Neuron (in vitro differentiated cells): ENCODE measurements around the gene EXOSC5.

Experiments
- H2AFZ ChIP-seq: one replicate; pipeline ENCODE4 v1.6.1; 2013; ENCODE audit warnings: low read depth, mild to moderate bottlenecking, inconsistent platforms, low read length, moderate library complexity
- H3K27me3 ChIP-seq: one replicate; pipeline ENCODE4 v1.6.1; 2013; ENCODE audit warnings: low read length; ENCODE audit not compliant: insufficient read depth
- H3K36me3 ChIP-seq: one replicate; pipeline ENCODE4 v1.6.1; 2013; ENCODE audit warnings: low read length; ENCODE audit not compliant: insufficient read depth
- H3K4me1 ChIP-seq: one replicate; pipeline ENCODE4 v1.6.1; 2013; ENCODE audit warnings: low read length; ENCODE audit not compliant: insufficient read depth
- H3K4me3 ChIP-seq: 2 replicates; pipeline ENCODE4 v1.5.1; 2013; ENCODE audit warnings: mild to moderate bottlenecking, low read length, moderate library complexity
- H3K9me3 ChIP-seq: one replicate; pipeline ENCODE4 v1.6.1; 2013; ENCODE audit warnings: low read length

Gene EXOSC5

GRCh38 chr19:41433171-41433570 is 36.0 kb upstream of the EXOSC5 start:
- Histone ChIP-seq H3K4me3 (no peak overlapping the region), H3K4me1 (peaks cover 3% of the 10 kb centered on the region), H3K36me3 (peaks cover 34% of the 10 kb centered on the region), H3K9me3 (no peaks in the 10 kb centered on the region), H3K27me3 (no peaks in the 10 kb centered on the region), H2AFZ (no peak overlapping the region)

- H3K4me1 ChIP-seq, result peaks cover 16% of the 10 kb centered on the region
- peaks cover 27% of the 10 kb centered on the region for H3K36me3 ChIP-seq
- H3K4me3 ChIP-seq, result no peak overlapping the region
- H3K9me3 ChIP-seq, result no peaks in the 10 kb centered on the region
- H3K27me3 ChIP-seq, result no peaks in the 10 kb centered on the region
- no peak overlapping the region for H2AFZ ChIP-seq
These were observed 34.5 kb upstream of the EXOSC5 start for GRCh38 chr19:41431426-41432386.

GRCh38 chr19:41430922-41431321 is 33.8 kb upstream of the EXOSC5 start:
- H3K4me3 ChIP-seq, result no peak overlapping the region
- H2AFZ ChIP-seq, result no peak overlapping the region
- H3K4me1 ChIP-seq, result peaks cover 20% of the 10 kb centered on the region
- H3K36me3 ChIP-seq, result peaks cover 27% of the 10 kb centered on the region
- no peaks in the 10 kb centered on the region for H3K9me3 ChIP-seq
- H3K27me3 ChIP-seq, result no peaks in the 10 kb centered on the region

GRCh38 chr19:41428481-41428859 is 31.3 kb upstream of the EXOSC5 start:
- Histone ChIP-seq H3K27me3 (no peaks in the 10 kb centered on the region), H2AFZ (no peak overlapping the region), H3K4me1 (peaks cover 20% of the 10 kb centered on the region), H3K9me3 (no peaks in the 10 kb centered on the region), H3K4me3 (no peak overlapping the region), H3K36me3 (peaks cover 40% of the 10 kb centered on the region)

- no peak overlapping the region for H3K4me3 ChIP-seq
These were observed 30.7 kb upstream of the EXOSC5 start for GRCh38 chr19:41427647-41428480.

GRCh38 chr19:41426952-41427646 is 29.9 kb upstream of the EXOSC5 start, which contains the start of gene B3GNT8:
Gene B3GNT8 (minus strand): TSS chr19:41427374. CDS start chr19:41426778, 596 bp downstream.
- H3K9me3 ChIP-seq, result no peaks in the 10 kb centered on the region
- H3K36me3 ChIP-seq, result peaks cover 39% of the 10 kb centered on the region
- peaks cover 20% of the 10 kb centered on the region for H3K4me1 ChIP-seq
- no peaks in the 10 kb centered on the region for H3K27me3 ChIP-seq
- peak within 1 kb of the TSS; percentile 47 for H3K4me3 ChIP-seq
- no peak within 1 kb of the TSS for H2AFZ ChIP-seq

More at GRCh38 chr19:41427647-41428480, 30.7 kb upstream of the EXOSC5 start:
- Histone ChIP-seq H3K9me3 (no peaks in the 10 kb centered on the region), H3K4me1 (peaks cover 20% of the 10 kb centered on the region), H3K27me3 (no peaks in the 10 kb centered on the region), H3K36me3 (peaks cover 38% of the 10 kb centered on the region), H2AFZ (no peak overlapping the region)

GRCh38 chr19:41426116-41426841 is 29.1 kb upstream of the EXOSC5 start:
- Histone ChIP-seq H3K9me3 (no peaks in the 10 kb centered on the region), H3K4me1 (peaks cover 20% of the 10 kb centered on the region), H3K36me3 (peaks cover 40% of the 10 kb centered on the region), H3K4me3 (peak overlapping the region; percentile 47), H2AFZ (no peak overlapping the region), H3K27me3 (no peaks in the 10 kb centered on the region)

- no peak overlapping the region for H3K4me3 ChIP-seq
- no peaks in the 10 kb centered on the region for H3K27me3 ChIP-seq
- H3K4me1 ChIP-seq, result peaks cover 20% of the 10 kb centered on the region
- H3K36me3 ChIP-seq, result peaks cover 40% of the 10 kb centered on the region
- no peak overlapping the region for H2AFZ ChIP-seq
- no peaks in the 10 kb centered on the region for H3K9me3 ChIP-seq
These were observed 28.3 kb upstream of the EXOSC5 start for GRCh38 chr19:41425174-41426115.

- Histone ChIP-seq H3K9me3 (no peaks in the 10 kb centered on the region), H3K36me3 (peaks cover 45% of the 10 kb centered on the region), H3K27me3 (no peaks in the 10 kb centered on the region), H2AFZ (no peak overlapping the region), H3K4me1 (peaks cover 20% of the 10 kb centered on the region), H3K4me3 (no peak overlapping the region)
These were observed 27.4 kb upstream of the EXOSC5 start for GRCh38 chr19:41424335-41425173.

GRCh38 chr19:41422955-41423354 is 25.8 kb upstream of the EXOSC5 start:
- Histone ChIP-seq H3K36me3 (peaks cover 55% of the 10 kb centered on the region), H3K4me1 (peaks cover 15% of the 10 kb centered on the region), H3K4me3 (no peak overlapping the region), H3K27me3 (no peaks in the 10 kb centered on the region), H2AFZ (no peak overlapping the region), H3K9me3 (no peaks in the 10 kb centered on the region)

GRCh38 chr19:41422456-41422855 is 25.3 kb upstream of the EXOSC5 start:
- Histone ChIP-seq H3K36me3 (peaks cover 55% of the 10 kb centered on the region), H3K27me3 (no peaks in the 10 kb centered on the region), H2AFZ (no peak overlapping the region), H3K9me3 (no peaks in the 10 kb centered on the region), H3K4me1 (peaks cover 10% of the 10 kb centered on the region), H3K4me3 (no peak overlapping the region)
